ENCODE measurements around the gene CCL28.

CCL28 gene

DNA sequence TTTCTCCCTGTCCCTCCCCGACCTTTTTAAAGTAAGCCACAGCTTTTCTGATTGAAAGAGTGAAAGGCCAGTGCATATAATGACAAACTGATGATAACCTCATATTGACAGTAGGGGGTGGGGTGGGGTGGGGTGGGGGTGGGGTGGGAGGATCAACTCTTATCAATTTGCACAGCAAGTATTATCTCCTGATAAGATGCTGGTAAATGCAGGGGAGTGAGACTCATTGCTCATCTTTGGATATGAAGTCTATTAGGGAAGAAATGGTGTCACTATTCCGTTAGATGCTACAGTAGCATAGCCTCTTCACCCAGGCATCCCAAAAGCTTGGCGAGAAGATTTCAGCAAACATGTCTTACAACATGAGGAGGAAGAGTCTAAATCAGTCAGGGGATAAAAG, 60.1 kb downstream of the CCL28 start:
- H3K4me3 ChIP-seq (ENCODE audit: control insufficient read depth, low read depth, low read length) = no peak overlapping the region
- DNase-seq (ENCODE audit: low read depth) = no peak
- TF ChIP-seq CTCF (conservative IDR thresholded peaks at IDR 0.05; ENCODE audit: control insufficient read depth, insufficient read depth, low read depth, low read length) = no peak

DNA sequence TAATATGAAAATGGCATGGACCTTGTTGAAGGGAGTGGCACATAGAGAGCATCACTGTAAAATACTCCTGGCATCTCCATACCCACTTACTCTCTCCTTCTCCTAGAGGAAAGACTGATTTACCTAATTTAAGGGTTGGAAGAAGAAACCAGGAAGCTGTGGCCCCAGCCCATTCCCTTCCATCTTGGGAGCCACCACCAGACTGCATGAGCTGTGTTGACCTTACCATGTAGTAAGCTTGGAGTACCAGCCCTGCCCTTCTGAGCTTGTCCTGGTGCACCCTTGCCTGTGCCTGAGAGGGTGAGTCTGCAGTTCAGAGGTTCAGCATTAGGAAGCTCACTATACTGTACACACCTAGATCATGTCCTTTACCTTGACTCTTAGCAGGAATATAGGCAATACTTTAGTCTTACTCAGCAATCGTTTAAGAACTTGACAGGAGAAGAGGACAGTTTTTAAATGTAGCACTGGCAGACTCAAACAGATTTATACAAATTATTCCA, 63.3 kb downstream of the CCL28 start:
- no peak for DNase-seq (ENCODE audit: low read depth)
- H3K4me3 ChIP-seq (ENCODE audit: control insufficient read depth, low read depth, low read length) = no peak overlapping the region
- TF ChIP-seq CTCF (conservative IDR thresholded peaks at IDR 0.05; ENCODE audit: control insufficient read depth, insufficient read depth, low read depth, low read length) = no peak

- no peak for TF ChIP-seq CTCF (conservative IDR thresholded peaks at IDR 0.05; ENCODE audit: control insufficient read depth, insufficient read depth, low read depth, low read length)
- H3K4me3 ChIP-seq (ENCODE audit: control insufficient read depth, low read depth, low read length) = no peak overlapping the region
- DNase-seq (ENCODE audit: low read depth) = no peak
These were observed 64.0 kb downstream of the CCL28 start for GRCh38 chr5:43348207-43348606.

- H3K4me3 ChIP-seq (ENCODE audit: control insufficient read depth, low read depth, low read length) = no peak overlapping the region
- no peak for DNase-seq (ENCODE audit: low read depth)
- no peak for TF ChIP-seq CTCF (conservative IDR thresholded peaks at IDR 0.05; ENCODE audit: control insufficient read depth, insufficient read depth, low read depth, low read length)
These were observed 73.3 kb downstream of the CCL28 start for GRCh38 chr5:43338862-43339261.

DNA sequence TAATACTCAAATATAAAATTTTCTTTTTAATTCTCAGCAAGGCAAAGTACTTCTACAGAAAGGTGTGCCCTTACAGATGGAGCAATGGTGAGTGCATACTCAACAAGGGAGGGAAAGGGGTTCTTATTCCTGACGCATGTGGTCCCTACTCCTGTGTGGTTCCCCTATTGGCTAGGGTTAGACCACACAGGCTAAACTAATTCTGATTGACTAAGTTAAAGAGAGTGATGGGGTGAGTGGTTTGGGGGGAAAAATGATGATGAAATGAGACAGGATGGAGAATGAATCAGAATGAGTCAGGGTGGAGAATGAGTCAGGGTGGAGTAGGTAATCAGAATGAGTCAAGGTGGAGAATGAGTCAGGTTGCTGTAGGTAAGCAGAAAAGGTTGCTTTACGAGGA, 76.0 kb downstream of the CCL28 start:
- H3K4me3 ChIP-seq (ENCODE audit: control insufficient read depth, low read depth, low read length) = no peak overlapping the region
- TF ChIP-seq CTCF (conservative IDR thresholded peaks at IDR 0.05; ENCODE audit: control insufficient read depth, insufficient read depth, low read depth, low read length) = no peak
- peak; percentile 51 for DNase-seq (ENCODE audit: low read depth)

DNA sequence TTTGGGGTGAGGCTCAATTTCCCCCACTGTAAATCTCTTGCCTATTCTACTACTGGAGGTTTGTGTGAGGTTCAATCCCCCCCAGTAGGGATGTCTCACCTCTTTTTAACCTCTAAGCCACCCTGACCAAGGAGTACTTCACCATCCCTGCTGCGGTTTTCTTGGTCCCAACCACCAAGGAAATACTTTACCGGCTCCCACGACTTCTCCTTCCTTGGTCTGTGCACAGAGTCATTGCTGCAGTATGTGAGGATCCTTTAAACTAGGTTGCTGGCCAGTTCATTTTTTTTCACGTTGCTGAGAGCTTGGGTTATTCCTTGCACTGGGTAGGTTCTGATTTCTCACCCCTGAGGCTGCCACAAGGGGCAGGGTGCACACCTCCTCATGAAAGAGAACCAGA, 76.5 kb downstream of the CCL28 start:
- H3K4me3 ChIP-seq (ENCODE audit: control insufficient read depth, low read depth, low read length) = no peak overlapping the region
- no peak for TF ChIP-seq CTCF (conservative IDR thresholded peaks at IDR 0.05; ENCODE audit: control insufficient read depth, insufficient read depth, low read depth, low read length)
- DNase-seq (ENCODE audit: low read depth) = no peak

DNA sequence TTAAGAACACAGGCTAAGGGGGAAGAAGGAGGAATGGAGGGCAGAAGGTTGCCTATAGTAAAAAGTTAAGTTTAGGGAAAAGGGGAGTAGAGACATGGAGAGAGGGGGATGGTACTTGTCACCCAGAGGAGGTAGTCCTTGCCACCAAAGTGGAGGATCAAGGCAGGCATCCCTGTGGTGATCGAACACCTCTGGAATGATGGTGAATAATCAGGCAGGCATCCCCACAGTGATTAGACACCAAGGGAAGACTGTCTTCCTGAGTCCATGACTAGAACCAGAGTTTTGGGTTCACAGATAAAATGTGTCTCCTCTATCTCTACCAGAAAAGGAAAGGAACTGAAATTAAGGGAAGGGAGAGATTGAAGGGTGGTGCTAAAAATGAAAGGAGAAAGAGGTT, 79.8 kb downstream of the CCL28 start:
- DNase-seq (ENCODE audit: low read depth) = no peak
- no peak for TF ChIP-seq CTCF (conservative IDR thresholded peaks at IDR 0.05; ENCODE audit: control insufficient read depth, insufficient read depth, low read depth, low read length)
- no peak overlapping the region for H3K4me3 ChIP-seq (ENCODE audit: control insufficient read depth, low read depth, low read length)
